Dedifferentiated amniotic fluid mesenchymal stem cell (primary cell): ENCODE measurements around the gene CORO2A.
"Not testable (repeated sequence)": the region's sequence is repeated elsewhere in the genome, so short reads cannot be mapped to it uniquely, and the experiment has no call there.

Experiments used
- DNase-seq: peaks from one replicate; pipeline ENCODE4 v3.0.0-alpha.2; 2016; ENCODE audit errors: extremely low spot score

CORO2A gene

DNA sequence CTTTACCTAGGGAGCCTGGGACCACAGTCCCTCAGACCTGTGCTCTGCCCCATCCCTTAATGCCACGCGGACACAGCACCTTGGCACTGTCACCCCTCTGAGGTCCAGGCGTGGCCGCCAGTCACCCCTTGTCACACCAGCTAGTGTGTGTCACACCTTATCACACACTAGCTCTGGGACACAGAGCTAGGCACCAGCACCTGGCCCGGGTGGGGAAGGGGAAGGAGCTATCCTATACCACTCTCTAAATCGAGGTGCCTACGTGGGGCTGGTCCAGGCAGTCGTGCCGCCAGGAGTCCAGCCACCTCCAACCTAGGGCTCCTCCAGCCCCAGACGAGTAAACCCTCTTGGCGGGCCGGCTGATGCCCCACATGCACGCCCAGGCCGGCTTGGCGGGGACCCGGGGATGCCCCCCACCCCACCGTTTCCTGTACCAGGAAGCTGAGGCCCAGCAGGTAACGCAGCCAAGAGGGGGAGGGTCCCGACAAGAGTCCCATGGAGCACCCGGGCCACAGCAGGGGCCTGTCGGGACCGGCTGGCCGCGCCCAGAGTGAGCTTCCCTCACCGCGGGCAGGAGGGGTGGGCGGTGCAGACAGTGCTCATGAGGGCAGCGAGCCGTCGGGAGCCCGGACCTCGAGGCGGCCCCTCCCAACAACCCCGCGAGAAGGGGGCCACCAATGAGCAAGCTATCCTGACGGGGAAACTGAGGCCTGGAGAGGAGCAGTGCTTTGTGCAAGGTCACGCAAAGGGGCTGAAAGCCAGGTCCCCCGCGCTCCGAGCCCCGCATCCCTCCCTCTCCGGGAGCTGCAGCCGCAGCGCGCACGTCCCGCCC is 550 bp downstream of the CORO2A start:
- DNase-seq, result no peak

DNA sequence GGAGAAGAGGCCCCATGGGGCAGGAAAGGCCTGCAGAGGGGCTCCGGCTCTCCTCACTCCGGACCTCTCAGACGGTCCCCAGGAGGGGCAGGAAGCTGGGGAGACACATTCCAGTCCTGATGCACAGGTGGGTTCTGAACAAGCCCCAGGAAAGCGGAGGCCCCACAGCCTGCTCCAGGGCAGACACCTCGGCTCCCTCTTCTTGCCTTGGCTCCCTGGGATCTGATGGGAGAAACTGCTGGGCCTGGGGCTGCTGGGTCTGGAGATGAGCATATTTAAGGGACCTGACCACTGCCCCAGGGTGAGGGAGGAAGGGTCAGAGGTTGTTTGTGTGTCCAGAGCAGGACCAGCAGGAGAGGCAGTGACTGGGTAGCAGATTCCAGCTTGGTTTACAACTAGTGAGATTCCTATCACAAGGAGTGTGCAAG is 1.2 kb downstream of the CORO2A start:
- DNase-seq, result no peak

DNA sequence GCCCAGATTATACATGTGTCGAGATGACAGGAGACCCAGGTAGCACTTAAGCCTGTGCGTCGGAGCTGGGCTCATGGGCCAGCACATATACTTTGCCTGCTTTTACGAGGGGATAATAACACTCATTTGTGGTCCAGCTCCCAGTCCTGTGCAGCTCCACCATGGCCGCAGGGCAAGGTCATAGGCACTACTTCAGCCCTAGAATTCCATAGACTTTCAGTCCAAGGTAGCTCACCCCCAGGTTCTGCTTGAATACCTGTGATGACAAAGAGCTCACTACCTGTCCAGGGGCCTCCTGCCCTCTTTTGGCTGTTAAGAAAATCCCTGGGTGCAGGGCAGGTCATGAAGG is 1.7 kb downstream of the CORO2A start:
- no peak for DNase-seq

DNA sequence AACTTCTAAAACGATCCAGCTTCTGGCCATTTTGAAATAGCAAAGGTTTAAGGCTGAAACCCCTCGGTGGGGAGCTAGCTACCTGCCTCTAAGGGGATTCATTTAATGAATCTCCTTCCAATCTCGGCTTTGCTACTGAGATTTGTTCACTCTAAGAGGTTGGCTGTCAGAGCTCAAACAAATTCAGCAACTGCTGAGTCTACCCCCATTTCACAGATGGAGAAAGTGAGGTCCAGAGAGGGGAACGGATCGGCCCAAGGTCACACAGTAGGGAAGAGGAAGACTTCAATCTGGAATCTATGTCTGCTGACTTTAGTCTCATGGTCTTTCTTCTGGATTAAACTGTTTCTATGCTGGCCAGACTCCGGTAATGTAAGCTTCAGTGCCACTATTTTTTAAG is 3.0 kb downstream of the CORO2A start:
- DNase-seq, result no peak

DNA sequence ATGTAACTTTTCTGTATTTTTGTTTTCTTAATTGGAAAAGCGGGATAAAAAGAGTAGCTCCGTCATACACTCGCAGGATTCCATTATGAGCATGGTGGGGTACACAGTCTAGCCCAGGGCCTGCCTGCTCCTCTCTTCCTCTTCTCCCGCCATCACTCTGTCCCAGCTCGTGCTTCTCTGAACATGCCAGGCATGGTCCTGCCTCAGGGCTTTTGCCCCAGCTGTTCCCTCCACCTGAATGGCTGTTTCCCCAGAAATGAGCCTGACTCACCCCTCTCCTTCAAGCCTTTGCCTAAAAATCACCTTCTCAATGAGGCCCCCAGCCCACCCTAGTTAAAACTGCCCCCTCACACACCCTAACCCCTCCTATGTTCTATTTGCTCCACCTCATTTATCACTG is 4.5 kb downstream of the CORO2A start:
- DNase-seq, result no peak

DNA sequence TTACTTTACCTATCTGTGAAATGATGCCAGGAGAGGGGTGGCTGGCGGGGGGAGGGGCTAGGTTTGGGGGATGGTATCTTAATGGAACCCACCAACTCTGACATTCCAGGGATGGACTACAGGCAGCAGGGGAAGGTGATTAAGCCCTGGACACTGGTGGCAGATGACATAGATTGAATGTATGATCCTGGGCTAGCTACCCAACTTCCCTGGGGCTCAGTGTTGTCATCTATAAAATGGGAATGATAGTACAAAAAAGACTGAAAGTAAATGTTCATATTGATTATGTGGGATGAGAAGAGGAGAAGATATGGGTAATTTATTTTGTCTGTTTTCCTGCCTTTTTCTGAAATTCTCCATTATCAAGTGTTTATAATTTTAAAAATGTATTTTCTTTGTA is 6.2 kb downstream of the CORO2A start:
- DNase-seq, result no peak

DNA sequence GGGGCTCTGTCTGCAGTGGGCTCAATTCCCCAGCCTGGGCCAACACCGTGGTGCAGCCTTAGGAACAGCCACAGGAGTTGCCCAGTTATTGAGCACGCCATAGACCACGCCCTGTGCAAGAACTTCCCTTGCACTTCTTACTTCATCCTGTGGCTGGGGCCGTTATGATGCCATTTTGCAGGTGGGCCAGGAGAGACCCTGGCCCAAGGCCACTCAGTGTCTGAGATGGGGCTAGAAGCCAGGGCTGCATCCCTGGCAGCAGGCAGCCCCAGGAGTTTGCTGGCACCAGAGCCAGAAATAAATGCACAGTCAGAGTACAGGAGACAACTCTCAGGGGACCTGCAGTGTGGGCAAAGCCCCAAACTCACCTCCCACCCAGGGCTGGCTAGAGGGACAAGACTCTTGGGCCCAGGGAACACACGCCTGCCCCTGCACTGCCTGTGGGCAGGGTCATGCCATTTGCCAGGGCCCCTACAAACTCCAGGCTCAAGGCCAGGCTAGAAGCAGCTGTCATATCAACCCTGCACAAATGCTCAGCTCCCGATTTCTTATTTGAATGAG is 6.7 kb downstream of the CORO2A start:
- DNase-seq, result no peak

DNA sequence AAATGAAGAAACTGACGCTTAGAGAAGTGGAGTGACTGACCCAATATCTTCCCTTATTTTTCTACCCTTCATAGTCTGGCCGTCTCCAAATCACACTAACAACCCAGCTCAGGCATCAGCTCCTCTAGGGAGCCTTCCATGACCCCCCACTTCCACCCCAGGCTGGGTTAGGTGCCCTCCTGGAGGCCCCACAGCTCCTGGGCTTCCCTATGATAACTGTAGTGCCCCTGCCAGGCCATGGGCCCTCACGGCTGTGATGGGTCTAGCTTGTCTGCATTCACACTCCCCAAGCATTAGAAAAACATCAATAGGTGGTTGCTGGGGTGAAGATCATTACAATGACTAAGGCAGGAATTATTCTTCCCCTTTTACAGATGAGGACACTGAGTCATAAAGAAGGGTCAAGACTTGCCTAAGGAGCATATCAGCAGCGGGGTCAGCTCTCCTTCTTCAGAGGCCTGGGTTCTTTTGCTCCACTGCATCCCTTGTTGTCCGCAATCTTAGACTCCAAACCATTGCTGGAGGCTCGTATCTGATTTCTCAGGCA is 7.3 kb downstream of the CORO2A start:
- no peak for DNase-seq

DNA sequence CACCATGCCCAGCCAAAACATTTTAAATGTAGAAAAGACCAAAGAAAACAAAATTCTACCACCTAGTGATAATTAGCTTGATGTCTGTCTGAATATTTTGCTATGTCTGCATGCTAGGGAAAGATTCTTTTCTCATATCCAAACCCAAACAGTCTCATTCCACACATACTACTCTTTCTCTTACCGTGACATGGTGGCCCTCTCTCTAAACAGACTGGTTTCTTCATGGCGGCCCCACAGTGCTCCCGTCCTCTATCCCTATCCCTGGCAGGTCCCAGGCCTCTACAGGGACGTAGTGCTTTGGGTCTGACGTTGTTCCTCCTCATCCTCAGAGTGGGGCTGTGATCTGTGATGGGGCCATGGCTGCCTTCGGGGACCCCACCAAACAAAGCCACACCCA is 8.1 kb downstream of the CORO2A start:
- DNase-seq, result no peak

DNA sequence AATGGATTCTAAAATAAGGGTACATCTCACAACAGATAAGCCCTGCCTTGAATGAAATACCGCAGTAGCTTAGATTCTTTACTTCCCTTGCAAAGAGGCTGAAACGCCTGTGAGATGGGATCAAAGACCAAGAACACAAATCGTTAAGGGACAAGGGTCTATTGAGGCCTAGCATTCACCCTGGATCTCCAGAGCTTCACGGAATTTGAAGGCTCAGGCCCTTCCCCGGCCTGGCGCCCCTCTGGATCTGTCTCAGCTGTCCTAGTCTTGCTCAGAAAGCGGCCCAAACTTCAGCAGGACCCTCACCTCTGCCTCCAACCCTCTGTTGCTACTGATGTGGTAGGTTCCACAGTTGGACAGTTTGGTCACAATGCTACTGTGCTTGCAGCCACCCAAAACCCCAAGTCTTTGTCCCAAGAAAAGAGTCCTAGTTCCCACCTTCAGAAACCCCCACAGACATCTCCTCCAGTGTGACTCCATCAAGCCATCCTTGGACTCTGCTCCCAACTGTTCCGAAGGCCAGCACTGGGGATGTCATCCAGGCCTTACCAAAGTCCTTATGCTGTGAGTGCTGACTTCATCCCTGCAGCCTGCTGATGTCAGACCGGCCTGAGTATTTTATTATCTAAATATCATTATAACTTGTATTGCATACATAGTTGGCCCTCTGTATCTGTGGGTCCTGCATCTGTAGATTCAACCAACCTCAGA is 9.4 kb downstream of the CORO2A start:
- DNase-seq, result no peak

DNA sequence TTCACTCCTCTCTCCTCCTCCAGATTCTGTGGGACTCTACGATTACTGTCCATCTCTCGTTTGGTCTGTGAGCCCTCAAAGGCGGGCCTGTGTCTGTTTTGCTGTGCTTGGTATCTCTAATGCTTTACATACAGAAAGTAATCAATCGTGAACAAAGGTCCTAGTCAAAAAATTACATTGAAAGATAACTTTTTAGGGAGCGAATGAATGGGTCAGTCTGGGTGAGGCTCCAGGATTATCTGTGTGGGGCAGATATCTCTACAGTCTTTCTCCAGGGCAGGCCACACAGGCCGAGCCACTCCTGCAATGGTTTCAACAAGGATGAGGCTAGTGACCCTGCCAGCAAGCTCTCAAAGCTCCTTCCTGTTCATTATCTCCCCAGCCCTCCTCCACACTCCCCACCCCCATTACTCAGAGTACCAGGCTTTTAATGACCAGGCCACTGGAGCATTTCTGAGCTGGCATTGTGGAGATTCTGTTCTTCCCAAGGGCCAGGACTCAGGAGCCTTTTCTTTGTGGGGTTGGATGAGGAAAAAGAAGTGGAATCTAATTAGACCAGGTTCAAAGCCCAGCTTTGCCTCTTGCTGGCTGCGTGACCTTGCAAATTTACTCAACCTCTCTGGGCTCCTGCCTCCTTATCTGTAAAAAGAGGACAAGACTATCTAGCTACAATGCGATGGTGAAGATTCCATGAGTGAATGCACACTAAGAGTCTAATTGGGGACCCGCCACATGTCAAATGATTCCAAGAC is 10.2 kb downstream of the CORO2A start:
- no peak for DNase-seq

DNA sequence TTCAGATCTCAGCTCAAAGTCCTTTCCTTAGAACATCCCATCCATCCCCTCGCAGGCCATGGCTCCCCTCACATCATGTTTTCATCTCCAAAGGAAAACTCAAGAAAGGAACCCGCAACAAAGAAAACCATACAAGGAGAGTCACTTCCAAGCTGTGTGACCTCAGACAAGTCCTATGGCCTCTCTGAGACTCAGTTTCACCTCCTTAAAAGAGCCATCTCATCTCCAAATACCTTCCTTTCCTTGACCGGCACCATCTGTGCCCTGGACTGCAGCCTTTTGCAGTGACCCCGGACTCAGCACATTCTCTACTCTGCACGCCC is 10.7 kb downstream of the CORO2A start:
- DNase-seq, result no peak

DNA sequence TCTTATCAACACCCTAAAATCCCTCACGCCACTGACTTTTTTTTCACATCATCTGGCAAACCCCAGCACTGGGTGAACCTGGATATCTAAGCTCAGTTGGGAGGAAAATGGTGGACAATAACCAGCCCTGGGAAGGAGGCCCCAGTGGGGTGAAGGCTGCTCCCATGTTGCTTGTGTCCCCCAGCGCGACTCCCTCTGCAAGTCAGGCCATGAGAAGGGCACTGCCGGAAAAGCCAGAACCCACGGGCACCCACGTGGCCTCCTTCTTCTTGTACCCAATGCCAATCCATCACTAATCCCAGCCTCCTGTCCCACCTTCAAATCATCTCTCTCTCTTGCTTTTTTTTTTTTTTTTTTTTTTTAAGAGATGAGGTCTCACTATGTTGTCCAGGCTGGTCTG is 11.4 kb downstream of the CORO2A start:
- no peak for DNase-seq

DNA sequence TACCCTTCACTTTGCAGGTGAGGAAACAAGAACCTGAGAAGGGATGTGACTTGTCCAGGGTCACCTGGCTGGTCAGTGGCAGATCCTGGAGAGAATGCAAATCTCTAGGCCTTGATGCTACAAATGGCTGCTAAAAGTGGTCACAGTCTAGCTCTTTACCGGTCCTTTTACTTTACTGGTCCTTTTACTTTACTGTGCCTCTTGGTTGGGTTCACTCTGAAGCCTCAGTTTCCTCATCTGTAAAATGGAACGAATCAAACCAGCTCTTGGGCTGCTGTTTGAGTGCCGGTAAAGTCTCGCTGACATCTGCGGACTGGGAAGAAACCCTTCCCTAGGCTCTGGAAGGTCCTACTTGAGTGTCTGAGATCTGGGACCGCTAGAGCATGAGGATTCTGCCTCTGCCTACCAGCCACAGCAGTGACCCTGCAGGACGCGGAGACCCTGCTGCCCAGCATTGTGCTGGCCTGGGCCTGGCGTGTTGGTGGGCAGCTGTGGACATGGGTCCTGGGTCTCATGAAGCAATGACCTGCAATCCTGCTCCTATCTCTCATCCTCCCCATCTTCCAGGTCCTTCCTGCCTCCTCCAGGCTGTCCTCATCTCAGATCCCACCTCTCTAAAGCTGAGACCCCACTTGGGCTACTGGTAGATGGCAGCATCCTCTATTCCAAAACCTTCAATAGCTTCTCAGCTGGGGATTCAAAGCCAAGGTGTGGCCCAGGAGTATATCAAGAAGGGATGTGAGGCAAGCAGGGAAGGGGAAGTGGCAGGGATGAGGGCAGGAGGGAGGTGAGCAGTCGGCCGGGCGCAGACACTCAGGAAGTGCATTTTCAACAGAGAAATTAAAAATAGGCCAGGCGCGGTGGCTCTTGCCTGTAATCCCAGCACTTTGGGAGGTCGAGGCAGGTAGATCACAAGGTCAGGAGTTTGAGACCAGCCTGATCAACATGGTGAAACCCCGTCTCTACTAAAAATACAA is 13.3 kb downstream of the CORO2A start:
- no peak for DNase-seq

DNA sequence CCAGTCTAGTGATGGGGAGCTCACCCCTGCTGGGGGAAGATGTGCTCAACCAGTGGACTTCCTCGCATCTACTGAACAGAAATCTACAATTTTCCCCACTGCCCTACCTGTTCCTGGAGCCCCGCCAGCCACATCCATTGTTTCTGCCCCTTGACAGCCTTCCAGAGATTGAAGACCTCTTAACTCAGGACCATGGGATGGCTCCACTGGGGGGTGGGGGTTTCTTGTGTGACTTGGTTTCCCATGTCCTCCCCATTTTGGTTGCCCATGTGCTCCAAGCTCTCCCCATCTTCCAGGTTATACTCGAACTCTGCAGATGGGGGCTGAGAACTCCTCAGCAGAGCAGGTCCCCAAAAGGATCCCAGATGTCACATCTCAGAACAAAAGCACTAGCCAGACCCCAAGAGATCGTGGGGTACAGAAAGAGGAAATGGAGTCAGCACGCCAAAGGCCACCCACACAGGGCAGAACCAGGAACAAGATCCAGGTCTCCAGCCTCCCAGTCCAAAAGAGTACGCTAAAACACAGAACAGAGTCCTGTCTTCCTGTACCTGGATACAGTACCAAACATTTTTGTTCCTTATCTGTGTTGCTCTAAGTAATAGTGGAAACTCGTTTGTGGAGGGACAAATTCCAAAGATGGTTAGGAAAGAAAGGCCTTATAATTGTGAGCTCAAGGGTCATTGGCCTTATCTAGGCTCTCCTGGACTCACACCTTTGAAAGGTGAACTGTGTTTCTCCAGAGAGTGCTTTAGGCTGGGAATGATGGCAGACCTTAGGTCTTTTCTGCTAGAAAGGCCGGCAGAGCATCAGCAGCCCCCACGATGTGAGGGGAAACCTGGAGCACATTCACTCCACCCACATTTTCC is 15.8 kb downstream of the CORO2A start:
- DNase-seq, result no peak

DNA sequence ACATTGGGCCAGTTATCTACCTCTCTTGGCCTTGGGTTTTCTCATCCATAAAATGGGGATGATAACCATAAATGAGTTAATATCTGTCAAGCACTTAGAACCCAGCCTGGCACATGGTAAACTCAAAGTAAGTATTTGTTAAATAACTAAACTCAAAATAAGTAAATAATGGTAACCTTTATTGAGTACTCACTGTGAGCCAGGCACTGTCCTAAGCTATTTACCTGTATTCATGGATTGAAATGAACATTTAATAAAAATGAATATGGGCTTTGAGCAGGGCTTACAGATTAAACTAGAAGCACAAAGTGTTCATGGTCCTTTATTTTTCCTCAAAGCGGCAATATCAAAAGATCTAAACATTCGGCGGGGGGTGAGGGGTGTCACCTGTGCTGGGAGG is 16.7 kb downstream of the CORO2A start:
- no peak for DNase-seq

DNA sequence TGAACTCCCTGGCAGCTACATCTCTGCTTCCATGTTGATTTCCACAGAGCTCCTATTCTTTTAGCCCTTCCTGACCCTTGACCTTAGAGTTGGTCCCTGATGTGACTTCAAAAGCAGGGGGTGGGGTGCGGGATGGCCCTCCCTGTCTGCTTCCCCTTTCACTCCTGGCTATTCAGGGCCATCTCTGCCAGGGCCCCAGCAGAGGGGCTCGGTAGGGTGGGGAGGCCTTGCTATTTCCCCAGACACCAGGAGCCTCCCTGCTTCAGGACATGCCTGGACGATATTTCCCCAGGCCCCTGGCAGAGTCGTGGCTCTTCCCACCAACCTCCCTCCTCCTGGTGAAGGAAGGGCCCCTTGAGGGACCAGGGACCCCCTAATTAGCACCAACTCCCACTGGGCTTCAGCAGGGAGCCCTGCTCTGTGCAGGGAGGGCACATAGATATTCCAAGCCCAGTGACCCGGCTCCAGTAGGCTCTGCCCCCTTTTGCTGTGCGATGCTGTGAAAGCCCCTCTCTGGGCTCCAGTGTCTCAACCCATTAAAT is 17.3 kb downstream of the CORO2A start:
- no peak for DNase-seq

DNA sequence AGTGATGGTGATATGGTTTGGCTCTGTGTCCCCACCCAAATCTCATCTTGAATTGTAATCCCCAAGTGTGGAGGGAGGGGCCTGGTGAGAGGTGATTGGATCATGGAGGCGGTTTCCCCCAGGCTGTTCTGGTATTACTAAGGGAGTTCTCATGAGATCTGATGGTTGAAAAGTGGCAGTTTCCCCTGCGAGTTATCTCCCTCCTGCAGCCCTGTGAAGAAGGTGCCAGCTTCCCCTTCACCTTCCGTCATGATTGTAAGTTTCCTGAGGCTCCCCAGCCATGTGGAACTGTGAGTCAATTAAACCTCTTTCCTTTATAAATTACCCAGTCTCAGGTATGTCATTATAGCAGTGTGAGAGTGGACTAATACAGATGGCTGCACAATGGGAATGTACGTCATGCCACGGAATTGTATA is 17.9 kb downstream of the CORO2A start:
- DNase-seq, result not testable (repeated sequence)

DNA sequence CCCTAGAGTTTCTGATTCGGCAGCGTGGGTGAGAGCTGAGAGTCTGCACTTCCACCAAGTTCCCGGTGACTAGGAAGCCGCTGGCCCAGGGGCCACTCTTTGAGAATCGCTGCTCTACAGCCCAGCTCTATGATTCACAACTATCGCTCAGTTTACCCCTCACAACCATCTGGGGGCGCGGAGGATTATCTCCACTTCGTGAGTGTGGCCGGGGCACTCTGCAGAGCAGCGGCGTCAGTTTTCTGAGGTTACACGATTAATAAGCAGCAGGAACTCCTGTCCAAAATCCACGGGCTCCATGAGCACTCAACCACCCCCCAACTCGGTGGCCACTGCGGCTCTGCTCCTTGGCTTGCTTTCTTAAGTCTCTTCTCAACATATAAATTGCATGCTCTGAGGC is 19.3 kb downstream of the CORO2A start:
- DNase-seq, result no peak

DNA sequence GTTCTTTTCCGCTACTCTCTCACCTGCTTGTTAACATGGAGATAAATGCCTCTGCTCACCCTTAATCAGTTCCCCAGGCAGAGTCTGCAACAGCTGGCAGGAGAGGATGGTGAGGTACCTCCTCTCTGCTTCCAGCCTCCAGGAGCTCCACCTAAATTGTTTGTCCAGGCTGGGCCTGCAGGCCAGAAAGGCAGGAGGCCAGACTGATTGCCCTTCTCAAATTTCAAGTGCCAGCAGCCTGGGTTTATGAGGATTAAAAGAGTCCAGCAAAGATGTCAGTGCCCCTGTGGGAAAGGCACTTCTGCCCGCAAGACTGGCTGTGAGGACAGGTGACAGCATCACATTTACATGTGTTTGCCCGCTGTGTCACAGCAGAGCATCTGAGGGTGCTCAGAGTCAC is 19.8 kb downstream of the CORO2A start:
- no peak for DNase-seq
